Measurements from ENCODE around the gene BCAM. TPM values are rescaled to one million over a fixed set of nuclear protein-coding genes. Genes with fewer than 3 reads are reported as not detected.

BCAM gene
- total RNA-seq, 2 donors from 2014 or later = 76.4 to 76.9 TPM

DNA sequence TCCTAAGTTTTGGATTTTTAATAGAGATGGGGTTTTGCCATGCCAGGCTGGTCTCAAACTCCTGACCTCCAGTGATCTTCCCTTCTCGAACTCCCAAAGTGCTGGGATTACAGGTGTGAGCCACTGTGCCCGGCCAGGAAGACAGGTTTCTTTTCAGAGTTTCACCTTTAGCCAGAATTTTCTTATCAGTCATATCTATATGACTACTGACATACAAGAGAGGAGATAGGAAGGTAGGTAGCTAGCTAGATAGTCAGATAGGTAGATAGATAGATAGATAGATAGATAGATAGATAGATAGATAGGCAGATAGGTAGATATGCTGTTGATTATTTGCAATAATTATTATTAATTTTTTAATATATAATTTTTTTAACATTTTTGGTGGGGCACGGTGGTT is 23.6 kb upstream of the BCAM start:
- ATAC-seq = no peak
- no peak for DNase-seq
- intact Hi-C loops (cut with DNase I) = loop anchor here in 1 of 2 donors (5.0 kb wide), 1 partner anchor 157 kb away; the partner anchor contains the start of gene APOC4

DNA sequence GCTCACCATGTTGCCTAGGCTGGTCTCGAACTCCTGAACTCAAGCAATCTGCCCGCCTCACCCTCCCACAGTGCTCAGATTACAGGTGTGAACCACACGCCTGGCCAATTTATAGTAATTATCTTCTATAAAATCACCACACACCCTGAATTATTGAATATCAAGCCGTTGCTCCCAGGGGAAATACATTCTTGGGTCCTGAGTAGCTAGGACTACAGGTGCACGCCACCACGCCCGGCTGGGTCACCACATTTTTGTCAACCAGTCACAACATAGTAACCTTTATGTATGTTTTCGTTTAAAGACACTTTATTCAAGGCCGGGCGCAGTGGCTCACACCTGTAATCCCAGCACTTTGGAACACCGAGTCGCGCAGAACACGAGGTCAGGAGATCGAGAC is 22.9 kb upstream of the BCAM start:
- ATAC-seq (no peak), DNase-seq (no peak)
- intact Hi-C loops (cut with DNase I) = loop anchor here in 1 of 2 donors (5.0 kb wide), 1 partner anchor 156 kb away; the partner anchor contains the start of gene APOC4

DNA sequence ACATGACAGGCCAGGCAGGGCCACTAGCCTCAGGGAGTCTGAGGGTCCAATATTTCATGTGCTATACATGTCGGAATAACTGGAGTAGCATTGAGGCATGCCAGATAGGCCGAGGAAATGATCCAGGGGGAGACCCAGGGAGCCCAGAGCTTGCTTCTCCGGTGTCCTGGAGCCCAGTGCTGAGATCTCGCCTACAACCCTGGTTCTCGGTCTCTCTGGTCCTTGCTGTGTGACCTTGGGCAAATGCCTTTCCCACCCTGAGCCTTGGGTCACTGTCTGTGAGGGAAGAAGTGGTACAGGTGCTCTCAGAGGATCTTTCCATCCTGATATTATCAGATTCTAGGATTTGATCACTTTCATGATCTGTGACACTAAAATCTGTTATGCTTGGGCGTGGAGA is 19.9 kb upstream of the BCAM start:
- ATAC-seq = no peak
- DNase-seq = no peak
- intact Hi-C loops (cut with DNase I) = loop anchor here in 1 of 2 donors (5.0 kb wide), 1 partner anchor 153 kb away; the partner anchor contains the start of gene APOC4

DNA sequence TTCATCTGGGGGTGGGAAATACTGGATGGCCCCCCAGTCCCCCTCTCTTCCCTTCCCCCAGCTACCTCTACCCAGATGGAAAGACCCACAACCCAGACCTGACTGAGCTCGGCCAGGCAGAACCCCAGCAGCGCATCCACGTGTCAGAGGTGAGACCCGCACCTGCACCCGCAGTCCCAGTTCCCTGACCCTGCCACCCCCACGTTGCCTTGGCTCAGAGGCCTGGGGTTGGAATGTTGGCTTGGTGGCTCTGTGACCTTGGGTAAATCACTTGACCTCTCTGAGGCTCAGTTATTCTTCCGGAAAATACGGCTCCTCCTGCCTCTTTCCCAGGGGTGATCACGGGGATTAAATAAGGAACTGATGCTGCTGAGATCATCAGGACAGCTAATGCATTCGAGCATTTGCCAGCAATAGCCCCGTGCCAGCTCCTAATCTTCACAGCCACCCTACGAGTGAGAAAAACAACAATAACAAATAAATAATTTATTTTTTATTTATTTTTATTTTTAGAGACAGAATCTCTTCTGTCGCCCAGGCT is 18.9 kb upstream of the BCAM start:
- ATAC-seq = no peak
- no peak for DNase-seq
- intact Hi-C loops (cut with DNase I) = loop anchor here in 1 of 2 donors (5.0 kb wide), 1 partner anchor 152 kb away; the partner anchor contains the start of gene APOC4

DNA sequence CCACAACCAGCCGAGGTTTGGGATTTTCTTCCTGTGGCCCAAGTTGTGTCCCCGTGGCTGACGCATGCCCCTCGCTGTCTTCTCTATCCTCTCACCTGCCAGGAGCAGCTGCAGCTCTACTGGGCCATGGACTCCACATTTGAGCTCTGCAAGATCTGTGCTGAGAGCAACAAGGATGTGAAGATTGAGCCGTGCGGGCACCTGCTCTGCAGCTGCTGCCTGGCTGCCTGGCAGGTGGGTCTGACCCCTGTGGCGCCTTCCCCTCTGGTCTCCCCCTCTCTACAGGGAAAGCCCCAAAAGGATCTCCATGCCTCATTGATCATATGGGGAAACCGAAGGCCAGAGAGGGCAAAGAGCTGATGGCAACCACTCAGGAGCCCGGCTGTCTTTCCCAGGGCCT is 16.6 kb upstream of the BCAM start:
- DNase-seq = no peak
- intact Hi-C loops (cut with DNase I) = no loop called here
- no peak for ATAC-seq

DNA sequence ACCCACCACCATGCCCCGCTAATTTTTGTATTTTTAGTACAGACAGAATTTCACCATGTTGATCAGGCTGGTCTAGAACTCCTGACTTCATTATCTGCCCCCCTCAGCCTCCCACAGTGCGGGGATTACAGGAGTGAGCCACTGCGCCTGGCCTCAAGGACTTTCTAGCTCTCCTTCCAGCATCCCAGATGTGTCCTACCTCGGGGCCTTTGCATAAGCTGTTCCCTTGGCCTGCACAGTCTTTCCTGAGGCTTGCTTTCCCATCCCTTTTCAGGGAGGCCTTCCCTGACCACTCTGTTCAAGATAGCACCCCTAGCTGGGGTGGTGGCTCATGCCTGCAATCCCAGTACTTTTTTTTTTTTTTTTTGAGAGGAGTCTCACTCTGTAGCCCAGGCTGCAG is 14.3 kb upstream of the BCAM start:
- no peak for ATAC-seq

DNA sequence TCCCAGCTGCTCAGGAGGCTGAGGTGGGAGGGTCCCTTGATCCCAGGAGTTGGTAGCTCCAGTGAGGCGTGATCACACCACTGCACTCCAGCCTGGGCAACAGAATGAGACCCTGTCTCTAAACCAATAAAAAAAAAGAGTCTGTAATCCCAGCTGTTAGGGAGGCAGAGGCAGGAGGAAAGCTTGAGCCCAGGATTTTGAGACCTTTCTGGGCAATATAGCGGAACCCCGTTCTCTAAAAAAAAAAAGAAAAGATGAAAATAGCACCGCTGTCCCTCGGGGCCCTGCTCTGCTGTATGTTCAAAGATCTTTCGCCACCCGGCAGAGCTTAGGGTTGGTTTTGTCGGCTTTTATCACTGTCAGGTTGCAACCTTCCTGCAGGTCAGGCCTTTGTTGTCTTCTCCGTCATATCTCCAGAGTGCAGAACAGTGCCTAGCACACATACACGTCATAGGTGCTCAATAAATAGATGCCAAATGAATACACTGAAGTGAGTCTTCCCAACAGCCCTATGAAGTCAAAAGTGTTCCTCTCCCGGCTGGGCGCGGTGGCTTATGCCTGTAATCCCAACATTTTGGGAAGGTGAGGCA is 13.4 kb upstream of the BCAM start:
- ATAC-seq (no peak), DNase-seq (no peak)
- intact Hi-C loops (cut with DNase I) = loop anchor here in 1 of 2 donors (5.0 kb wide), 1 partner anchor 47 kb away; no protein-coding TSS in a partner anchor

More for the DNA sequence above, 14.3 kb upstream of the BCAM start:
- intact Hi-C loops (cut with DNase I) = loop anchor here in 1 of 2 donors (5.0 kb wide), 1 partner anchor 48 kb away; no protein-coding TSS in a partner anchor
- DNase-seq = no peak

DNA sequence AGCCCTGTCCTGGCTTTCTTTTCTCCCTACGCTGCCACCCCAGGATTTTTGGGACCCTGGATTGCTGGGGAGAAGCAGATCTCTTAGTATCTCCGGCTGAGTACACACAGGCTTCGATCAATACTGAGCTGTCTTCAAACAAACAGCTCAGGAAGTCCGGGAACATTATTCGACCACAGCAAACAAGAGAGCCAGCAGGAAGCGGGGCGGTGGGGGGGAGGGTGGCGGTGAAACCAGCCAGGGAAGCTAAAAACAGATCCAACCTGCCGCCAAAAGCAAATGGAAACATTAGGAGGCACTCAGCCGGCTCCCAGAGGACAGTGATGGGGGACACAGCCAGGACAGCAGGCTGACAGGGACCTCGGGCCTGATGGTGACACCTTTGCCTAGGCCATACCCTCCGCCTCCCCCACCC is 12.2 kb upstream of the BCAM start:
- intact Hi-C loops (cut with DNase I) = loop anchor here in 1 of 2 donors (5.0 kb wide), 1 partner anchor 46 kb away; no protein-coding TSS in a partner anchor
- ATAC-seq = peak; percentile 47 to 75
- DNase-seq = peak; percentile 51

DNA sequence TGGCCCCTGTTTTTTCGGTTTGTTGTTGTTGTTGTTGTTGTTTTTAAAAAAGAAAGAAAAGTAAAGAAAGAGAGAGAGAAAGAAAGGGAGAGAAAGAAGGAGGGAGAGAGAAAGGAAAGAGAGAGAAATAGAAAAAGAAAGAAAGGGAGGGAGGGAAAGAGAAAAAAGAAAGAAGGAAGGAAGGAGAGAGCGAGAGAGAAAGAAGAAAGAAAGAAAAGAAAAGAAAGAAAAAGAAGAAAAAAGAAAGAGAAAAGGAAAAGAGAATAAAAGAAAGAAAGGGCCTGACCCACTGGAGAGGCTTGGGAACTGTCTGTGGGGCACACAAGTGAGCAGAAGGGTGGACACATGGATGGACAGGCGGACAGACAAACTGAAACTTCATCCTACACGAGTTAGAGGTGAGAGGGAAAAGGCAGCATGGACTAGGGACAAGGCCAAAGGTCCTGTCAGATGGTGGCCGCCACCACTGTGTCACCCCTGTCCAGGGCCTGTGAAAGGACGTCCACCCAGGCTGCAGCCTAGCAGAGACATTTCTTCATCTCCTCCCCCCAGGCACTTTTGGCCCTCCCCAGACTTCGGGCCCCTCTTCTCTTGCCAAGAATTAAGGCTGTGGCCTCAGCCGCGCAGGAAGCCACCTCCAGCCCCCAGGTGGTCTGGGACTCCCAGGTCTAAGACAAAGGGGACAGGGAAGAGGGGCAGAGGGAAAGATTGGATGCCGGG is 9.1 kb upstream of the BCAM start:
- DNase-seq (no peak), ATAC-seq (peak in 1 of 2 donors; percentile 8)
- intact Hi-C loops (cut with DNase I) = loop anchor here (2.0 to 5.0 kb wide), 2 partner anchors 43 to 45 kb away; no protein-coding TSS in a partner anchor

DNA sequence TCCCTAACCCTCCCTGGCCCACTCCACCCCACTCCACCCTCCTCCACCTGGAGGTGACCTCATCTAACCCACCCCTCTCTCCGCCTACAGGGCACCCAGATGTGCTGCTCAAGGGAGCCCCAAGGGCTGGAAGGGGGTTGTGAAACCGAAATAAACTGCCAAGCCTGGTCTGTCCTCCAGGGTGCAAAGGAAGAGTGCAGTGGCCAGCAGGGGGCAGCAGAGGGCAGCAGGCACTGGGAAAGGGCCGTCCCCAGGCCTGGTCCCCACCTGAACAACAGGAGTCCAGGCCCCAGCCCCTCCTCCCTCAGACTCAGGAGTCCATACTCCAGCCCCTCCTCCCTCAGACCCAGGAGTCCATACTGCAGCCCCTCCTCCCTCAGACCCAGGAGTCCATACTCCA is 8.4 kb upstream of the BCAM start:
- intact Hi-C loops (cut with DNase I) = loop anchor here in 1 of 2 donors (2.0 kb wide), 1 partner anchor 44 kb away; no protein-coding TSS in a partner anchor
- DNase-seq (peak; percentile 88), ATAC-seq (peak; percentile 92 to 94)

DNA sequence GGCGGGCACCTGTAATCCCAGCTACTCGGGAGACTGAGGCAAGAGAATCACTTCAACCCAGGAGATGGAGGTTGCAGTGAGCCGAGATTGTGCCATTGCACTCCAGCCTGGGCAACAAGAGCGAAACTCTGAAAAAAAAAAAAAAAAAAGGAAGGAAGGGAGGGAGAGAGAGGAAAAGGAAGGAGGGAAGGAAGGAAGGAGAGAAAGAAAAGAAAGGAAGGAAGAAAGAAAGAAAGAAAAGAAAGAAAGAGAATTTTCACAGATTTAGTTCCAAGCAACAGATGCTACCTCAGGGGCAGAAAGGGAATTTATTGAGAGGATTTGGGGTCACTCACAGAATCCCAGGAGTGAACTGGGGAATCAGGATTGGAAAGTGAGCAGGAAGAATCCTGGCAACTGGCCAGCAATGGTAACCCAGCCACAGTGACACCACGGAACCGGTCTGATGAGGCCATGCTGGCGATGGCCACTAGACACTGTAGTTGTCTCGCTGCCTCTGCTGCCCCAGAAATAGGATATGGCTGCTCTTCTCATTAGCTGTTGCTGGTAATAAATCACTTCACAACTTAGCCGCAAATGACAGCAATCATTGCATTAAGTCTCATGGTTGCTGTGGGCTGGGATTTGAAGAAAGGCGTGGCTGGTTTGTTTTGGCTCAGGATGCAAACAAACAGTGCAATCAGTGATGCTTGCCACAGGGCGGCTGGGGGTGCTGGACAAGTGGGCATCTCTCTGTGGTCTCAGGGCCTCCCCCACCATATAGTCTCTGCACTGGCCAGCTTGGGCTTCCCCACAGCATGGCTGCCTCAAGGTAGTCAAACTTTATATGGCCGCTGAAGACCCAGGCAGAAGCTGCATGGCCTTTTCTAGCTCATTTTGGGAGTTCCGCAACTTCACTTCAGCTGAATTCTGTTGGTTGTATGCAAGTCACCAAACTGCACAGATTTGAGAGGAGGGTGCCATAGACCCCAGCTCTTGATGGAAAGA is 5.2 kb upstream of the BCAM start:
- intact Hi-C loops (cut with DNase I) = no loop called here
- DNase-seq = no peak
- ATAC-seq = no peak

DNA sequence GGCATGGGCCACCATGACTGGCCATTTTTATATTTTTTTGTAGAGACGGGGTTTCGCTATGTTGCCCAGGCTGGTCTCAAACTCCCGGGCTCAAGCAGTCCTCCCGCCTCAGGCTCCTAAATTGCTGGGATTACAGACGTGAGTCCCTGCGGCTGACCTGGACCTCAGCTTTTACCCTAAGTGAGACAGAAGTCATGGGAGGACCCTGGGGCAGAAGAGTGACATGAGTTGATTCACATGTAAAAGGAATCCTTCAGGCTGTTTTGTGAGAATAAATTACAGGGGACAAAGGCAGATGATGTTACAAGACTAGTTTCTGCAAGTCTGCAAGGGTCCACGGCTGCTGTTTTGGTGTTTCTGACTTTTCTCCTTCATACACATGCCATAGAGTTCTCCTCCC is 2.6 kb upstream of the BCAM start:
- DNase-seq (no peak), ATAC-seq (no peak)
- intact Hi-C loops (cut with DNase I) = no loop called here

DNA sequence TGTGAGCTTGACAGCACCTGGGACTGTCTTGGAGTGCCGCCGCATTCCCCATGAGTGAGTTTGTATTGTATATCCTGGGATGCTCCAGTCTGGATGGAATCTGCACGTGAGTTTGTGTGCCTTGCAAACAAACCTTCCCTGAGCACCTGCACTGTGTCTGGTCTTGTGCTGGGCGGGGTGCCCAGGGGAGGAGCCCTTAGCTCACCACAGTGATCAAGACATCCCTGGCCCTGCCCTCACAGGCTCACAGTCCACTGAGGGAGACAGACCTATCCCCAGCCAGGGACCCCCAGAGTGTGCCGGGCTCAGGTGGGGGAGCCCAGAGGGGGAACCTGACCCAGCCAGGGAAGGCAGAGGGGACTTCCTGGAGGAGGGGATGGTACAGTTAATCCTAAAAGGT is 1.7 kb upstream of the BCAM start:
- DNase-seq (no peak), ATAC-seq (peak in 1 of 2 donors; percentile 25)
- intact Hi-C loops (cut with DNase I) = no loop called here

DNA sequence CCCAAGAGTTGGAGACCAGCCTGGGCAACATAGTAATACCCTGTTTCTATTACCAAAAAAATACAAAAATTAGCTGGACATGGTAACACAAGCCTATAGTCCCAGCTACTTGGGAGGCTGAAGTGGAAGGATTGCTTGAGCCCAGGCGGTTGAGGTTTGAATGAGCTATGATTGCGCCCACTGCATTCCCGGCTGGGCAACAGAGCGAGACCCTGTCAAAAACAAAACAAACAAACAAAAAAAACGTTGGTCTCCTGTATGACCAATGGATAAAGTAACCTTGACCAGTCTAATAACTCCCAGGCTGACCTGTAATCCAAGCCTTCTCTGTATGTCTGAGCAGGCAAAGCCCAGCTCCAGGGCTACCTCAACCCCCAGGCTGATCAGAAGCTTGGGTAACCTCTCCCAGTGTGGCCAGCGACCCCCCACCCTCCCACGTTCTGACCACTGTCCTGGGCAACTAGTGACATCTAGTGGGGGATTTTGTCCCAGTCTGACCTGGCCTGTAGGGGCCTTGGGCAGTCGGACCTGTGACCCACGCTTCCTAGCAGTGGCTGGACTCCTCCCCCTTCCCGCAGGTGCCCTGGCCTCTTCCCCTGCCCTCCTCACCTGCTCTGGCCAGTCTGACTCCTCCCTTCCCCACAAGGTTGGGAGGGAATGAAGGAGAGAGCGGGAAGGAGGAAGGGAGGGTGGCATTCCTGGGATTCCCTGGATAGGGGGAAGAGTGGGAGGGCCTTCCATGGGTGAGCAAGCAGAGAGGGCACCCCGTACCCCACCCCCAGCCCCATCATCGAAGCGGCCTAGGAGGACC is 1.0 kb upstream of the BCAM start:
- intact Hi-C loops (cut with DNase I) = loop anchor here in 1 of 2 donors (2.0 kb wide), 1 partner anchor 37 kb away; no protein-coding TSS in a partner anchor
- ATAC-seq = peak; percentile 53 to 59
- no peak for DNase-seq

DNA sequence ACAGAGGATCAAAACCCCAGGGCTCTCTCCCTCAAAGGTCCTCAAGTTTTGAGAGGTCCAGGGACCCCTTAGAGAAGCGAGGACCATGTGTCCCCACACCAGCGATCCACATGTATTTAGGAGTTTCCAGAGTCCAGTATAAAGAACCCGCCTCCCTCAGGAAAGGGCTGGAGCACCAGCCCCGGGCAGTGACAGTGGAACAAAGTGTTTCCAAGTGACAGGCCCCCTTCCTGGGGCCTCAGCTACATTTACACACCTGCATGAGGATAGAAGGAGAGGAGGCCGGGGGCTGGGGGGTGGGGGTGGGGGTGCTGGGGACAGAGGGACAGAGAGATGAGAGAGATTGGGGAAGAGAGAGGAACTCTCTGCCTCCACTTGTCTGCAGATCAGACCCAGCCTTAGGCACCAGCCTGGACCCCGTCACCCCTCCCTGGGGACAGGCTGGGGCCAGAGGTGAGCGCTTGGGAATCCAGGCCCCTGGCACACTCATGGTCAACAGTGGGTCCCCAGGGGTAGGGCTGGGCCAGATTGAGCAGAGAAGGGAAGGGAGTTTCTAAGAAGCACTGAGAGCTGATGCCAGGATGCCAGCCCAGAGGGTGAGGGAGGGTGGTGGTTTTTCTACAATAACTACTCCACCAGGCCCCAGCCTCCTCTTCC is 802 bp downstream of the BCAM start:
- ATAC-seq (no peak), DNase-seq (no peak)
- intact Hi-C loops (cut with DNase I) = loop anchor here in 1 of 2 donors (2.0 kb wide), 1 partner anchor 35 kb away; no protein-coding TSS in a partner anchor

DNA sequence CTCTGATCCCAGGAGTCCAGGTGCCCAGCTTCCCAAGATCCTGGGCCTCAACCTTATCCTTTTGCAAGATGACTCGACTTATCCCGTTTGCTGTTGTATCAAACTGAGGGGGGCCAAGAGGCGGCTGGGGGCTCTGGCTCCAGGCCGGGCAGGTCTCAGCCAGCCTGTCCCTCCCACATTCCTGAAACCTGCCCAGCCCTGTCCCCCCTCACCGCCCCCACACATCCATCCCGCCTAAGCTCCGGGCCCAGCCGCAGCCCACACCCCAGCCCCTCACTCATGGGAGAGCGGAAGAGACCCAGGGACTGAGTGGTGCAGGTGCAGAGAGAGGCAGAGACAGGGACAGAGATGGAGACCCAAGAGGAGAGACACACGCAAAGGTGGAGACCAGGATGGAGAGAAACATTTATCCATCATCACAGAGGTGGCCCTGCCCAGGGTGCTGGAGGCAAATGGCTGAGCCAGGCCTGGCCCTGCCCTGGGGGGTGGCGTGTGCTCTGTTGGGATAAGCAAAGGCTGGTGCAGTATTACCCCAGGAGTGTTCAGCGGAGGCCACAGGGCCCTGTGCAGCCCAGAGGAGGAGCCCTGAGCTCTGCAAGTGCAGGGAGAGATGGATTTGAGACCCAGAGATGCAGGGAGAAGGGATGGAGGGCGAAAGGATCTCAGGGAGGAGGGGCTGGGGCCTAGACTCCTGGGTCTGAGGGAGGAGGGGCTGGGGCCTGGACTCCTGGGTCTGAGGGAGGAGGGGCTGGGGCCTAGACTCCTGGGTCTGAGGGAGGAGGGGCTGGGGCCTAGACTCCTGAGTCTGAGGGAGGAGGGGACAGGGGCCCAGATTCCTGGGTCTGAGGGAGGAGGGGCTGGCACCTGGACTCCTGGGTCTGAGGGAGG is 1.6 kb downstream of the BCAM start:
- intact Hi-C loops (cut with DNase I) = no loop called here
- DNase-seq (no peak), ATAC-seq (no peak)

DNA sequence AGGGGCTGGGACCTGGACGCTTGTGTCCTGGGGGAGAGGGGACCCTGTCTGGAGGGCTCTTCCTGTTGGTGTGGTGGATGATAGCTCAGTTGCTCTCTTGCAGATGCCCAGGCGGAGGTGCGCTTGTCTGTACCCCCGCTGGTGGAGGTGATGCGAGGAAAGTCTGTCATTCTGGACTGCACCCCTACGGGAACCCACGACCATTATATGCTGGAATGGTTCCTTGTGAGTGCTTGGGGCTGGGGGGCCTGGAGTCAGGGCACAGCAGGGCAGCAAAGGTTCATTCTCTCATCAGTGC is 2.2 kb downstream of the BCAM start:
- DNase-seq (no peak), ATAC-seq (no peak)
- intact Hi-C loops (cut with DNase I) = no loop called here

All from left cardiac atrium (tissue), 4 donors.